Uterus (tissue), 2 donors: ENCODE measurements around the gene SLC66A3.

Experiments
- CTCF ChIP-seq, 4 experiments: fragments of 200-600 bp in 2 of 4; fragments of 450-650 bp in 2 of 4; sonication (generic) in 2 of 4; IDR thresholded peaks; one replicate each; pipeline ENCODE4 v1.5.1; 2016 to 2019; ENCODE audit warnings: antibody characterized with exemption in 4 of 4, mild to moderate bottlenecking in 2 of 4, moderate library complexity in 1 of 4
- POLR2A ChIP-seq, 2 donors: fragments of 450-650 bp; IDR thresholded peaks; one replicate each; pipeline ENCODE4 v1.6.1; 2016; ENCODE audit warnings: antibody characterized with exemption in 2 of 2, mild to moderate bottlenecking in 1 of 2, moderate library complexity in 1 of 2

GRCh38 chr2:11213090-11213638, 57.9 kb downstream of the SLC66A3 start:
- TF ChIP-seq CTCF (IDR thresholded peaks at IDR 0.05) (no peak), POLR2A (IDR thresholded peaks at IDR 0.05) (no peak)
